Caco-2 (cell line): ENCODE results near the gene ELF2. TPM values are rescaled to one million over a fixed set of nuclear protein-coding genes. Genes with fewer than 3 reads are reported as not detected.

ENCODE experiments used
- BruUV-seq: library from RNA; stranded (reverse); fragments of 400-500 nt; replicated peaks from 2 replicates; lab custom pipeline; 2021; lab: Mats Ljungman, UMichigan
- CTCF ChIA-PET: fragments of 300-600 bp; sonication (Branson Sonifier 250); formaldehyde crosslinking; loops from one replicate; lab custom pipeline; 2022; ENCODE audit warnings: antibody characterized with exemption; lab: Charles Lee
- POLR2A ChIA-PET: fragments of 300-600 bp; sonication (Branson Sonifier 250); formaldehyde crosslinking; loops from one replicate; lab custom pipeline; 2022; ENCODE audit warnings: antibody characterized with exemption; lab: Charles Lee
- DNase-seq, 2 experiments: peaks; one replicate each; pipeline versions ENCODE4 v3.0.0 to v3.0.0-alpha.2; 2020 to 2022
- H3K27me3 ChIP-seq: replicated peaks from 2 replicates; pipeline ENCODE4 v1.6.0; 2011; ENCODE audit warnings: low read length; ENCODE audit not compliant: control insufficient read depth, insufficient read depth
- H3K36me3 ChIP-seq: 2 replicates; pipeline ENCODE4 v1.5.1; 2011; ENCODE audit warnings: low read length; ENCODE audit not compliant: control insufficient read depth, insufficient read depth
- H3K4me1 ChIP-seq: fragments of 250-450 bp; sonication (Bioruptor Pico); 2 replicates; pipeline ENCODE4 v1.5.1; 2020; ENCODE audit warnings: mild to moderate bottlenecking
- H3K4me3 ChIP-seq: 2 replicates; pipeline ENCODE4 v1.5.1; 2011; ENCODE audit warnings: low read depth, mild to moderate bottlenecking, control low read depth, low read length
- H3K9me3 ChIP-seq: fragments of 250-450 bp; sonication (Bioruptor Pico); 2 replicates; pipeline ENCODE4 v1.5.1; 2020; ENCODE audit warnings: mild to moderate bottlenecking, moderate library complexity
- H3K27ac Mint-ChIP-seq: one replicate; pipeline ENCODE4 v1.8.0; 2022; ENCODE audit warnings: mixed read lengths; ENCODE audit not compliant: unreplicated experiment
- H3K27me3 Mint-ChIP-seq: one replicate; pipeline ENCODE4 v1.8.0; 2022; ENCODE audit warnings: mixed read lengths; ENCODE audit not compliant: insufficient read depth, unreplicated experiment
- H3K36me3 Mint-ChIP-seq: one replicate; pipeline ENCODE4 v1.8.0; 2022; ENCODE audit warnings: mild to moderate bottlenecking, mixed read lengths; ENCODE audit not compliant: insufficient read depth, unreplicated experiment
- H3K4me1 Mint-ChIP-seq: one replicate; pipeline ENCODE4 v1.8.0; 2022; ENCODE audit warnings: low read depth, mixed read lengths; ENCODE audit not compliant: unreplicated experiment
- H3K4me3 Mint-ChIP-seq: one replicate; pipeline ENCODE4 v1.8.0; 2022; ENCODE audit warnings: mild to moderate bottlenecking, moderate library complexity, mixed read lengths; ENCODE audit not compliant: unreplicated experiment
- H3K9me3 Mint-ChIP-seq: one replicate; pipeline ENCODE4 v1.8.0; 2022; ENCODE audit warnings: mixed read lengths; ENCODE audit not compliant: unreplicated experiment
- CTCF ChIP-seq, 2 experiments: fragments of 200-600 bp in 1 of 2; IDR thresholded peaks; 1 replicate in 1 of 2; 2 replicates in 1 of 2; pipeline versions ENCODE4 v1.5.1 to v1.8.0; 2011 to 2022; ENCODE audit warnings: antibody characterized with exemption in 1 of 2, control low read depth in 1 of 2, inconsistent platforms in 1 of 2, low read depth in 1 of 2, low read length in 1 of 2, mild to moderate bottlenecking in 1 of 2, moderate library complexity in 1 of 2; ENCODE audit not compliant: insufficient read depth in 1 of 2, severe bottlenecking in 1 of 2, unreplicated experiment in 1 of 2
- intact Hi-C: fragments of 100-400 bp; cut with micrococcal nuclease; formaldehyde crosslinking; loops from one replicate; pipeline ENCODE4 v1.10.0; 2022; ENCODE audit not compliant: unreplicated experiment
- total RNA-seq: library from RNA; stranded (reverse); gene quantifications from 2 replicates; pipeline ENCODE4 v1.2.3, GENCODE V29; 2022

The ELF2 gene
- total RNA-seq, 1 experiment from 2014 or later: 53.2 TPM

GRCh38 chr4:139108567-139109128 lies 68.4 kb downstream of the ELF2 start:
- Mint-ChIP-seq H3K36me3 (peaks cover 29% of the 10 kb centered on the region), H3K9me3 (no peaks in the 10 kb centered on the region), H3K4me3 (no peak overlapping the region), H3K27me3 (no peaks in the 10 kb centered on the region), H3K27ac (no peak overlapping the region), H3K4me1 (no peaks in the 10 kb centered on the region)
- Histone ChIP-seq H3K4me1 (no peaks in the 10 kb centered on the region), H3K4me3 (no peak overlapping the region), H3K9me3 (no peaks in the 10 kb centered on the region), H3K36me3 (no peaks in the 10 kb centered on the region), H3K27me3 (no peaks in the 10 kb centered on the region)
- no TSS peak for BruUV-seq
- TF ChIP-seq CTCF (IDR thresholded peaks at IDR 0.05; ENCODE audit: insufficient read depth in 1 of 2, low read depth in 1 of 2, low read length in 1 of 2, severe bottlenecking in 1 of 2, unreplicated experiment in 1 of 2): no peak
- intact Hi-C loops: no loop called here
- DNase-seq: no peak
- ChIA-PET POLR2A (no interaction called here), CTCF (no interaction called here)

GRCh38 chr4:139099366-139099982 lies 77.5 kb downstream of the ELF2 start:
- H3K4me1 ChIP-seq: peaks cover 15% of the 10 kb centered on the region
- H3K27me3 ChIP-seq: no peaks in the 10 kb centered on the region
- Mint-ChIP-seq H3K9me3 (no peaks in the 10 kb centered on the region), H3K27me3 (no peaks in the 10 kb centered on the region), H3K36me3 (peaks cover 30% of the 10 kb centered on the region), H3K4me3 (no peak overlapping the region), H3K4me1 (peaks cover 28% of the 10 kb centered on the region), H3K27ac (peak overlapping the region; percentile 48)
- CTCF ChIA-PET: interaction anchor here (0.6 to 2.9 kb wide), 5 partner anchors 19 to 196 kb away, joined by 3 to 21 read pairs (median 3); no protein-coding TSS in a partner anchor
- no peaks in the 10 kb centered on the region for H3K9me3 ChIP-seq
- intact Hi-C loops: loop anchor here (1.0 to 2.0 kb wide), 5 partner anchors 69 to 196 kb away; partner anchors contain the start of gene ELF2
- POLR2A ChIA-PET: no interaction called here
- H3K4me3 ChIP-seq: no peak overlapping the region
- peak; percentile 78 to 80 for TF ChIP-seq CTCF (IDR thresholded peaks at IDR 0.05; ENCODE audit: insufficient read depth in 1 of 2, low read depth in 1 of 2, low read length in 1 of 2, severe bottlenecking in 1 of 2, unreplicated experiment in 1 of 2)
- BruUV-seq: no TSS peak
- H3K36me3 ChIP-seq: no peaks in the 10 kb centered on the region
- peak; percentile 75 to 77 for DNase-seq

- Mint-ChIP-seq H3K36me3 (peaks cover 34% of the 10 kb centered on the region), H3K27ac (no peak overlapping the region), H3K9me3 (no peaks in the 10 kb centered on the region), H3K4me1 (no peaks in the 10 kb centered on the region), H3K4me3 (no peak overlapping the region), H3K27me3 (no peaks in the 10 kb centered on the region)
- H3K4me3 ChIP-seq: no peak overlapping the region
- DNase-seq: no peak
- BruUV-seq: no TSS peak
- ChIA-PET POLR2A (no interaction called here), CTCF (no interaction called here)
- no peaks in the 10 kb centered on the region for H3K9me3 ChIP-seq
- H3K27me3 ChIP-seq: no peaks in the 10 kb centered on the region
- intact Hi-C loops: no loop called here
- TF ChIP-seq CTCF (IDR thresholded peaks at IDR 0.05; ENCODE audit: insufficient read depth in 1 of 2, low read depth in 1 of 2, low read length in 1 of 2, severe bottlenecking in 1 of 2, unreplicated experiment in 1 of 2): no peak
- no peaks in the 10 kb centered on the region for H3K36me3 ChIP-seq
- H3K4me1 ChIP-seq: no peaks in the 10 kb centered on the region
These were observed 84.7 kb downstream of the ELF2 start for GRCh38 chr4:139092271-139092670.
